Kidney (tissue), 14 donors: Measurements from ENCODE around the gene RSPH4A. TPM values are rescaled to one million over a fixed set of nuclear protein-coding genes. Genes with fewer than 3 reads are reported as not detected.

ENCODE experiments used
- DNase-seq, 5 donors: peaks; one replicate each; pipeline ENCODE4 v3.0.0-alpha.2; 2013 to 2020
- FAIRE-seq: peaks from 2 replicates; lab custom pipeline; 2012; peaks lifted over from hg19 to GRCh38; lab: Jason Lieb, UNC
- H3K27ac ChIP-seq, 2 donors: one replicate each; pipeline ENCODE4 v1.7.0; 2013; ENCODE audit warnings: low read depth in 2 of 2, low read length in 2 of 2, inconsistent platforms in 1 of 2
- H3K27me3 ChIP-seq: one replicate; pipeline ENCODE4 v1.7.1; 2013; ENCODE audit warnings: low read length, inconsistent platforms; ENCODE audit not compliant: control insufficient read depth, insufficient read depth
- H3K36me3 ChIP-seq, 3 donors: one replicate each; pipeline versions ENCODE4 v1.7.0 to v1.7.1; 2013; ENCODE audit warnings: low read length in 3 of 3, control low read depth in 1 of 3, inconsistent platforms in 1 of 3; ENCODE audit not compliant: insufficient read depth in 3 of 3, control insufficient read depth in 2 of 3
- H3K4me1 ChIP-seq, 3 donors: one replicate each; pipeline versions ENCODE4 v1.7.0 to v1.7.1; 2013; ENCODE audit warnings: low read length in 3 of 3, inconsistent platforms in 1 of 3, low read depth in 1 of 3; ENCODE audit not compliant: control insufficient read depth in 2 of 3, insufficient read depth in 2 of 3
- H3K4me3 ChIP-seq, 3 donors: one replicate each; pipeline versions ENCODE4 v1.7.0 to v1.8.1; 2013; ENCODE audit warnings: low read length in 3 of 3, control low read depth in 1 of 3, inconsistent platforms in 1 of 3
- H3K9ac ChIP-seq, 3 donors: one replicate each; pipeline versions ENCODE4 v1.7.0 to v1.7.1; 2013; ENCODE audit warnings: low read length in 3 of 3, control low read depth in 1 of 3, inconsistent platforms in 1 of 3
- H3K9me3 ChIP-seq, 3 donors: one replicate each; pipeline versions ENCODE4 v1.7.0 to v1.7.1; 2013; ENCODE audit warnings: low read length in 3 of 3, control low read depth in 1 of 3, inconsistent platforms in 1 of 3; ENCODE audit not compliant: control insufficient read depth in 2 of 3, insufficient read depth in 1 of 3
- CTCF ChIP-seq: IDR thresholded peaks from 3 replicates; pipeline ENCODE4 v1.5.1; 2012; ENCODE audit warnings: mild to moderate bottlenecking, moderate library complexity, borderline replicate concordance; ENCODE audit not compliant: insufficient read depth; ENCODE audit errors: extremely low read depth
- intact Hi-C: fragments of 100-400 bp; cut with DNase I; formaldehyde crosslinking; loops from one replicate; pipeline ENCODE4 v1.11.1; 2022
- polyA plus RNA-seq: library from polyadenylated mRNA; stranded (reverse); fragments of 350-450 nt; fragmentation: Illumina TruSeq; extraction: RNeasy Lipid Tissue Mini Kit (QIAGEN cat#74804); gene quantifications from one replicate; pipeline ENCODE4 v1.2.3, GENCODE V29; 2014; ENCODE audit warnings: low read depth, low replicate concordance; ENCODE audit not compliant: insufficient read depth
- total RNA-seq: library from RNA; stranded (reverse); fragmentation: NEBNext Ultra II Directional; extraction: Animal tissue kit (Norgen Biotek cat#: 25700); gene quantifications from one replicate; pipeline ENCODE4 v1.2.1, GENCODE V29; 2021
- donor health status: control.
- donor health status: control.
- donor health status: control.
- donor health status: control.
- donor health status: control.
- donor health status: DM: yes; HTN: yes; CAD: no.
- donor health status: Normal renal cell carcinoma (clear cell type).

The RSPH4A gene
- total and polyA plus RNA-seq, 2 donors from 2014 or later: 0.62 to 1.8 TPM

DNA sequence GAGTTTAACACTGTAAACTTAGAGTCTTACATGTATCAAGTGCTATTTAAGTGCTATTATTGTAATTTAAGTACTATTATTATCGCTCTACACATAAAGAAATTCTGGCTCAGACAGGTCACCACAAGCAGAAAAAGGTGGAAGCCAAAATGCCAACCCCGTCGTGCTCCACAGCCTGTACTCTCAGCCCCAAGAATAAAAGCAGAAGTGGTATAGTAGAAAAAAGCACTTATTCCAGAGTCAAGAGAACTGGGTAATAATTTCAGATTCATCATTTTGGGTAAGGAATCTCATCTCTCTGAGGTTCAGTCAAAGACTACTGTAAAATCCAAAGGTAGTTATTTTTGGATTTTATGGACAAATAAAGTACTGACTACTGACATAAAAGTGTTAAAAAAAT is 51.3 kb downstream of the RSPH4A start:
- H3K27me3 ChIP-seq: no peaks in the 10 kb centered on the region
- TF ChIP-seq CTCF: no peak
- FAIRE-seq (no peak), DNase-seq (no peak)
- H3K9me3 ChIP-seq: no peaks in the 10 kb centered on the region
- H3K27ac ChIP-seq: no peak overlapping the region
- intact Hi-C loops: no loop called here
- peaks cover 0 to 2% (median 0%) of the 10 kb centered on the region in 3 donors for H3K4me1 ChIP-seq
- peak overlapping the region; percentile 92 to 100 (median 95) for H3K4me3 ChIP-seq
- H3K9ac ChIP-seq: peak overlapping the region in 2 of 3 donors; percentile 91 to 97
- no peaks in the 10 kb centered on the region for H3K36me3 ChIP-seq

DNA sequence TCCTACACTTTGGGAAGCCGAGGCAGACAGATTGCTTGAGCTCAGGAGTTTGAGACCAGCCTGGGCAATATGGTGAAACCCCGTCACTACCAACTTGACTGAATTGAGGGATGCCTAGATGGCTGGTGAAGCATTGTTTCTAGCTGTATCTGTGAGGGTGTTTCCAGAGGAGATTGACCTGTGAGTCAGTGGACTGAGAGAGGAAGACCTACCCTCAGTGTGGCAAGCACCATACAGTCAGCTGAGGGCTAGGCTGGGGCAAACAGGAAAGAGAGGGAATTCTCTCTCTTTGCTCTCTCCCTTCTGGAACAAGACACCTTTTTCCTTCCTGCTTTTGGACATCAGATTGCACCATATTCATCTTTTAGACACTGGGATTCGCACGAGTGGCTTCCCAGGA is 56.0 kb downstream of the RSPH4A start:
- DNase-seq (no peak), FAIRE-seq (no peak)
- no peaks in the 10 kb centered on the region for H3K4me1 ChIP-seq
- TF ChIP-seq CTCF: no peak
- no peak overlapping the region for H3K4me3 ChIP-seq
- no peak overlapping the region for H3K9ac ChIP-seq
- no peak overlapping the region for H3K27ac ChIP-seq
- no peaks in the 10 kb centered on the region for H3K27me3 ChIP-seq
- H3K9me3 ChIP-seq: no peaks in the 10 kb centered on the region
- intact Hi-C loops: no loop called here
- H3K36me3 ChIP-seq: no peaks in the 10 kb centered on the region

GRCh38 chr6:116676021-116676420 is 59.7 kb downstream of the RSPH4A start:
- H3K4me1 ChIP-seq: no peaks in the 10 kb centered on the region
- no peaks in the 10 kb centered on the region for H3K36me3 ChIP-seq
- no peak for TF ChIP-seq CTCF
- no peak overlapping the region for H3K27ac ChIP-seq
- no peak for DNase-seq
- H3K27me3 ChIP-seq: no peaks in the 10 kb centered on the region
- FAIRE-seq: no peak
- H3K9me3 ChIP-seq: no peaks in the 10 kb centered on the region
- no peak overlapping the region for H3K9ac ChIP-seq
- no peak overlapping the region for H3K4me3 ChIP-seq
- intact Hi-C loops: no loop called here
